IPS-18a (cell line): Measurements from ENCODE around the gene MSH2.
"Not testable (repeated sequence)": the region's sequence is repeated elsewhere in the genome, so short reads cannot be mapped to it uniquely, and the experiment has no call there.

Experiments
- H3K27ac ChIP-seq: one replicate; pipeline ENCODE4 v1.5.1; 2013; ENCODE audit warnings: low read length
- H3K27me3 ChIP-seq: one replicate; pipeline ENCODE4 v1.6.1; 2013; ENCODE audit warnings: mild to moderate bottlenecking, low read length; ENCODE audit not compliant: control insufficient read depth, insufficient read depth
- H3K36me3 ChIP-seq: one replicate; pipeline ENCODE4 v1.6.1; 2013; ENCODE audit warnings: low read depth, low read length; ENCODE audit not compliant: control insufficient read depth
- H3K4me1 ChIP-seq: one replicate; pipeline ENCODE4 v1.6.1; 2013; ENCODE audit warnings: low read depth, low read length; ENCODE audit not compliant: control insufficient read depth
- H3K4me3 ChIP-seq: one replicate; pipeline ENCODE4 v1.5.1; 2013; ENCODE audit warnings: low read length
- H3K9ac ChIP-seq: one replicate; pipeline ENCODE4 v1.6.1; 2013; ENCODE audit warnings: mild to moderate bottlenecking, low read length, moderate library complexity
- H3K9me3 ChIP-seq: one replicate; pipeline ENCODE4 v1.6.1; 2013; ENCODE audit warnings: low read depth, low read length; ENCODE audit not compliant: control insufficient read depth

The MSH2 gene

GRCh38 chr2:47499621-47500309, 96.8 kb downstream of the MSH2 start:
- Histone ChIP-seq H3K9me3 (peaks cover 7% of the 10 kb centered on the region), H3K4me3 (no peak overlapping the region), H3K27me3 (no peaks in the 10 kb centered on the region), H3K4me1 (no peaks in the 10 kb centered on the region), H3K9ac (no peak overlapping the region), H3K27ac (no peak overlapping the region), H3K36me3 (no peaks in the 10 kb centered on the region)

GRCh38 chr2:47501374-47502200, 98.6 kb downstream of the MSH2 start:
- H3K4me1 ChIP-seq, result no peaks in the 10 kb centered on the region
- no peak overlapping the region for H3K9ac ChIP-seq
- no peaks in the 10 kb centered on the region for H3K36me3 ChIP-seq
- H3K27me3 ChIP-seq, result no peaks in the 10 kb centered on the region
- no peak overlapping the region for H3K4me3 ChIP-seq
- no peak overlapping the region for H3K27ac ChIP-seq
- H3K9me3 ChIP-seq, result peaks cover 7% of the 10 kb centered on the region

GRCh38 chr2:47502498-47502897, 99.5 kb downstream of the MSH2 start:
- H3K9ac ChIP-seq, result not testable (repeated sequence)

GRCh38 chr2:47503481-47504070, 100.6 kb downstream of the MSH2 start:
- Histone ChIP-seq H3K27ac (no peak overlapping the region), H3K4me3 (no peak overlapping the region), H3K9ac (no peak overlapping the region)

More at GRCh38 chr2:47502498-47502897, 99.5 kb downstream of the MSH2 start:
- H3K4me1 ChIP-seq, H3K27ac ChIP-seq, H3K9me3 ChIP-seq, H3K27me3 ChIP-seq, H3K4me3 ChIP-seq, H3K36me3 ChIP-seq: not testable (repeated sequence)

GRCh38 chr2:47504174-47504810, 101.3 kb downstream of the MSH2 start:
- H3K9me3 ChIP-seq, result peaks cover 7% of the 10 kb centered on the region
- no peak overlapping the region for H3K9ac ChIP-seq
- no peak overlapping the region for H3K4me3 ChIP-seq
- no peaks in the 10 kb centered on the region for H3K4me1 ChIP-seq
- no peaks in the 10 kb centered on the region for H3K27me3 ChIP-seq
- H3K36me3 ChIP-seq, result no peaks in the 10 kb centered on the region
- H3K27ac ChIP-seq, result no peak overlapping the region

More at GRCh38 chr2:47503481-47504070, 100.6 kb downstream of the MSH2 start:
- Histone ChIP-seq H3K4me1 (no peaks in the 10 kb centered on the region), H3K36me3 (no peaks in the 10 kb centered on the region), H3K27me3 (no peaks in the 10 kb centered on the region), H3K9me3 (peaks cover 7% of the 10 kb centered on the region)

- Histone ChIP-seq H3K4me3 (no peak overlapping the region), H3K36me3 (no peaks in the 10 kb centered on the region), H3K9ac (no peak overlapping the region), H3K9me3 (no peaks in the 10 kb centered on the region), H3K27me3 (no peaks in the 10 kb centered on the region), H3K4me1 (no peaks in the 10 kb centered on the region), H3K27ac (no peak overlapping the region)
These were observed 103.1 kb downstream of the MSH2 start for GRCh38 chr2:47506024-47506423.

GRCh38 chr2:47506436-47506835, 103.5 kb downstream of the MSH2 start:
- Histone ChIP-seq H3K9me3 (no peaks in the 10 kb centered on the region), H3K27ac (no peak overlapping the region), H3K9ac (no peak overlapping the region), H3K4me1 (no peaks in the 10 kb centered on the region), H3K27me3 (no peaks in the 10 kb centered on the region), H3K4me3 (no peak overlapping the region), H3K36me3 (no peaks in the 10 kb centered on the region)

GRCh38 chr2:47508080-47508479, 105.1 kb downstream of the MSH2 start:
- Histone ChIP-seq H3K27ac (no peak overlapping the region), H3K4me1 (no peaks in the 10 kb centered on the region)

GRCh38 chr2:47508641-47509040, 105.7 kb downstream of the MSH2 start:
- no peaks in the 10 kb centered on the region for H3K9me3 ChIP-seq
- H3K27me3 ChIP-seq, result no peaks in the 10 kb centered on the region
- no peaks in the 10 kb centered on the region for H3K36me3 ChIP-seq
- no peak overlapping the region for H3K9ac ChIP-seq
- H3K27ac ChIP-seq, result no peak overlapping the region
- no peak overlapping the region for H3K4me3 ChIP-seq
- H3K4me1 ChIP-seq, result no peaks in the 10 kb centered on the region

More at GRCh38 chr2:47508080-47508479, 105.1 kb downstream of the MSH2 start:
- Histone ChIP-seq H3K36me3 (no peaks in the 10 kb centered on the region), H3K4me3 (no peak overlapping the region), H3K27me3 (no peaks in the 10 kb centered on the region), H3K9ac (no peak overlapping the region), H3K9me3 (no peaks in the 10 kb centered on the region)

- Histone ChIP-seq H3K27ac (no peak overlapping the region), H3K9ac (no peak overlapping the region), H3K4me3 (no peak overlapping the region), H3K36me3 (no peaks in the 10 kb centered on the region), H3K9me3 (no peaks in the 10 kb centered on the region), H3K4me1 (no peaks in the 10 kb centered on the region), H3K27me3 (no peaks in the 10 kb centered on the region)
These were observed 106.3 kb downstream of the MSH2 start for GRCh38 chr2:47509250-47509649.

- Histone ChIP-seq H3K27ac (no peak overlapping the region), H3K36me3 (no peaks in the 10 kb centered on the region), H3K4me1 (no peaks in the 10 kb centered on the region), H3K9me3 (no peaks in the 10 kb centered on the region), H3K4me3 (no peak overlapping the region), H3K27me3 (no peaks in the 10 kb centered on the region), H3K9ac (no peak overlapping the region)
These were observed 106.9 kb downstream of the MSH2 start for GRCh38 chr2:47509821-47510385.
